LNCaP clone FGC (cell line): Measurements from ENCODE around the gene RETN.

Experiments
- DNase-seq: peaks from one replicate; pipeline ENCODE4 v3.0.0-alpha.2; 2011; ENCODE audit warnings: low read depth
- H3K4me3 ChIP-seq: 2 replicates; pipeline ENCODE4 v1.5.1; 2011; ENCODE audit warnings: mild to moderate bottlenecking, low read depth, low read length, control low read depth
- TF ChIP-seq, protein P1 (sequence below): IDR thresholded peaks from 2 replicates; pipeline ENCODE4 v1.5.1; 2012; ENCODE audit warnings: mild to moderate bottlenecking; ENCODE audit not compliant: control insufficient read depth, insufficient read depth; ENCODE audit errors: extremely low read depth

RETN gene

DNA sequence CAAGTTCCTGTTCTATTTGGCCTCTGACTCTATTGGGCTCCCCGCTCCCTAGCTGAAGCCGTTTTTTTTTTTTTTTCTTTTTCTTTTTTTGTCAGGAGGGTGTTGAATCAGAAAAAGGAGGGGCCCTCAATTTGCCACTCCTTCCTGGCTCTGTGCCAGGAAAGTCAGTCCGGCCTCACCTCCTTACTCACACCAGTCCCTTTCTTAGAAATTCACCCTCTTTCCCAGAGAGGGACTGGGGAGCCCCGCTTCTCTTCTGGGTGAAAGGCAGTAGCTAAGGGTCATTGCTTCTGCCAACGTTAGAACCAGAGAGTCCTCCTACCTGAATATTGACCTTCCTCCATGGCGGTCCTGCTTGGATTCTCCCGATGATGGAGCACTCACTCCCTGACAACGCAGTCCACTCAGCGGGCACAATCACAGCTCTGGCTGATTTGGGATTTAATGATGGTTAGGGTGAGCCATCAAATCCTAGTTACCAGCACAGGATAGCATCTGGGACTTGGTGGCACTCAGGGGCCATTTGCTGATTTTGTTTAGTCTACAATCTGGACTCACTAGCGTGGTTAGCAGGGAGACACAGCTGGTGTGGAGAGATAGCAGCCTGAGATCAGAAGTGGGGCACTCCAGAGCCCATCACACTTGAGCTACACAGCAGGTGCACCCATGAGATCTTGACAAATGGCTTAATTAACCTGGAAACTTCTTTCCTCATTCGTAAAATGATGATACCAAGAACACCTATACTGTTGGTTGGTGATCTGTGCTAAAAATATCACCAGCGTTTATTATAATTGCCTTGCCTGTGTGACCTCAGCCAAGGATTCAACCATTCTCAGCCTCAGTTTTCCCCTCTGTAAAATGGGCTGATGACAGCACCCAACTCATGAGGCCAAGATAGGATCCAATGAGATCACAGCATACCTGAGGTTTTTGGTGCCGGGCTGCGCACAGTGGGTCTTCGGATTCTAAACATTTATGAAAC, 30.9 kb downstream of the RETN start:
- DNase-seq: no peak
- TF ChIP-seq, protein P1, sequence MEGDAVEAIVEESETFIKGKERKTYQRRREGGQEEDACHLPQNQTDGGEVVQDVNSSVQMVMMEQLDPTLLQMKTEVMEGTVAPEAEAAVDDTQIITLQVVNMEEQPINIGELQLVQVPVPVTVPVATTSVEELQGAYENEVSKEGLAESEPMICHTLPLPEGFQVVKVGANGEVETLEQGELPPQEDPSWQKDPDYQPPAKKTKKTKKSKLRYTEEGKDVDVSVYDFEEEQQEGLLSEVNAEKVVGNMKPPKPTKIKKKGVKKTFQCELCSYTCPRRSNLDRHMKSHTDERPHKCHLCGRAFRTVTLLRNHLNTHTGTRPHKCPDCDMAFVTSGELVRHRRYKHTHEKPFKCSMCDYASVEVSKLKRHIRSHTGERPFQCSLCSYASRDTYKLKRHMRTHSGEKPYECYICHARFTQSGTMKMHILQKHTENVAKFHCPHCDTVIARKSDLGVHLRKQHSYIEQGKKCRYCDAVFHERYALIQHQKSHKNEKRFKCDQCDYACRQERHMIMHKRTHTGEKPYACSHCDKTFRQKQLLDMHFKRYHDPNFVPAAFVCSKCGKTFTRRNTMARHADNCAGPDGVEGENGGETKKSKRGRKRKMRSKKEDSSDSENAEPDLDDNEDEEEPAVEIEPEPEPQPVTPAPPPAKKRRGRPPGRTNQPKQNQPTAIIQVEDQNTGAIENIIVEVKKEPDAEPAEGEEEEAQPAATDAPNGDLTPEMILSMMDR: no peak
- no peak overlapping the region for H3K4me3 ChIP-seq

- TF ChIP-seq, protein P1: no peak
- no peak for DNase-seq
- no peak overlapping the region for H3K4me3 ChIP-seq
These were observed 32.3 kb downstream of the RETN start for GRCh38 chr19:7701049-7701653.

DNA sequence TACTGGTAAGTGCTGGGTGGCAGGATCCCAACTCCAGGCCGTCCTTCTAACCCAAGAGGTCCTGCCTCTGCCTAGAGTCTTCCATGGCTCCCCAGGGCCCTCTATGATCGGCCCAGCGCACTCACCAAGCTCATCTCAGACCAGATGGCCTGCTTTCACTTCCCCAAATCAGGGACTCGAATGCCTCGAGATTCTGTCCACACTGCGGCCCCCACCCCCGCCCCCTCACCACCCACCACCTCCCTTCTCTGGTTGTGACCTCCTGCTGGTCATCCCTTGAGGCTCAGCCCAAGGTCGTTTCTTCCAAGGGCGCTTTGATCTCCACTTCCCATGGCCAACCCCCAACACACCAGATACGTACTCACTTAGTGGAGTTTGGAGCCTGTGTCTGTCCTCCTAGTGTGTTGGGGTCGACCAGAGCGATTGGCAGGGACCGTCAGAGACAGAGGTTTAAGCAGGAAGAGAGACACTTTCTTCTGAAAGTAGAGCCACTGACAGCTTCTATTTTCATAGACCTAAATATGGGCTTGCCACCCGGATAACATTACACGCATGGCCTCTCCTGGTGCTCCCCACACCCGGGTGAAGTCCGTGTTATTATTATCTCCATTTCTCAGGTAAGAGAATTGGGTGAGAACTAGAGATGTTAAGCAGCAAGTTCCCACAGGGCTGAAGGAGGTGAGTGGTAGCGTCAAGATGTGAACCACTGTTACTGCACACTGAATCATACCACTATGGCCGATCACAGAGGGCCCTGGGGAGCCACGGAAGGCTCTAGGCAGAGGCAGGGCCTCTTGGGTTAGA, 33.0 kb downstream of the RETN start, which contains the start of gene FCER2:
TSS of gene FCER2 (minus strand) at position 478 of the 804 bp plus-strand sequence. CDS start 2,371 bp downstream, outside the sequence.
- no peak within 1 kb of the TSS for H3K4me3 ChIP-seq
- DNase-seq: no peak
- TF ChIP-seq, protein P1: no peak

- TF ChIP-seq, protein P1: no peak
- no peak for DNase-seq
- H3K4me3 ChIP-seq: no peak overlapping the region
These were observed 34.5 kb downstream of the RETN start for GRCh38 chr19:7703332-7703731.

GRCh38 chr19:7704280-7705060, 35.6 kb downstream of the RETN start:
- no peak overlapping the region for H3K4me3 ChIP-seq
- TF ChIP-seq, protein P1: no peak
- DNase-seq: no peak

GRCh38 chr19:7705387-7706187, 36.7 kb downstream of the RETN start:
- TF ChIP-seq, protein P1: no peak
- no peak for DNase-seq
- H3K4me3 ChIP-seq: no peak overlapping the region
